A204.1 (cell line): Measurements from ENCODE around the gene CD248.
A peak's percentile ranks its signal among the peaks of the same experiment; 100 is the strongest.

Experiments
- FAIRE-seq: peaks from 2 replicates; lab custom pipeline; 2012; peaks lifted over from hg19 to GRCh38; lab: Jason Lieb, UNC

The CD248 gene

DNA sequence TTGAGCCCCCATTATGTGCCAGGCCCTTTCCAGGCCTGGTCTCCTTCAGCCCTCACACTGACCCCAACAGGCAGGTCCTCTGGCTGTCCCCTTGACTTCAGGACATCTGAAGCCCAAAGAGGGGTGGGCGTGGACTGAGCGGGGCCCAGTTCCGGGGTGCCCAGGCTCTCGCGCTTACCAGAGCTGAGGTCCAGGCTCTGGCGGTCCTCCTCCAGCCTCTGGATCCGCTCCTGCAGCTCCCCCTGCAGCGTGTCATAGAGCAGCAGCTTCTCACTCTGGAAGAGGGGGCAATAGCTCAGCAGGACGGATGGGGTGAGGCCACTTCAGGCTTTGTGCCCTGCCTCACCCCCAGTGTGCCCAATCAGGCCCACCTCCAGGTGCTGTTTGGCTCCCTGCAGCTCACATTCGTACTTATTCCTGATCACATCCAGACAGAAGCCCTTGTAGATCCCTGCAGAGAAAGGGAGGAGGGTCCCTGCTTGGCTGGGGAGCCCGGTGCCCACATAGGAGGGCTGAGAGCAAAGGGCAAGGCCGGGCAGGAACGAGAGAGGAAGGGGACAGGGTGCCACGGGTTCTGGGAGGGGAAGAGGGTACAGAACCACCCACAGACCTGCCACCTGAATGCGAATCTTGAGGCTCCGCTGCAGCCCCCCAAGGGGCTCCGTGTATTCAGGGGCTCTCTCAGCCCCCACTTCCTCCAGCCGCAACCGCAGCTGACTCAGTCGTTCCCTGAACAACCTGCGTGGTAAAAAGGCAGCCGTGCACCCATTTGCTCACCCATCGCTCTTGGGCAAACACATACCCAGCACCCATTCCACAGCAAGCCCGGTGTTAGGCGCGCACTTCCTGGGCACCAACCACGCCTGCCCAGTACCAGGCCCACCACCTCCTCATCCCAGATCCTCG lies 24.0 kb upstream of the CD248 start:
- FAIRE-seq: no peak

DNA sequence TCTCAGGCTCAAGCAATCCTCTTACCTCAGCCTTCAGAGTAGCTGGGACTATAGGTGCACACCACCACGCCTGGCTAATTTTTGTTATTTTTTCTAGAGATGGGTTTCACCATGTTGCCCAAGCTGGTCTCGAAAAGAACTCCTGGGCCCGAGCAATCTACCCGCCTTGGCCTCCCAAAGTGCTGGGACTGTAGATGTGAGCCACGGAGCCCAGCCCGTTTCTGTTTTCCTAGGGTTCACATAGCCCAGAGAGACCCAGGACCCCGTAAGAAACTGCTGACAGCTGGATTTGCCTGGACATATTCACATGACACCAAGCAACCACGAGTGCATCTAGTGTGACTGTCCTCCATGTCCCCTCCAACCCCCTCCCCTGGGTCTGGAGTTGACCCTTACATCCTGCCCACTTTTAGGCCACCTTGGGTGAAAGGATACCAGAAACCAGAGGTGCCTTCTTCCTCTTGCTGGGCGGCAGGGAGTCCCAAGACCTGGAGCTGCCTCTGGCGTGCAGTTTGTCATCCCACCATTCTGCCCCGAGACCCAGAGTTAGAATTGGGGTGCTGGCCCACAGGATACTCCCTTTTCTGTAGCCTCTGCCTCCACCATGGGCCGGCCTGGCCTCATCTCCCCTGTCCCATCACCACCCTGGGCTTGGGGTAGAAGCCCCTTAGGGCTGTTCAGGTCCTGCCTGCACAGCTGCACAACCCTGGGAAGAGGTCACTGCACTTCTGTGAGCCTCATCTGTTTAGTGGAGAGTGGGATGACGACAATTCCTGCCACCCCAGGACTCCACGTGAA lies 23.0 kb upstream of the CD248 start:
- FAIRE-seq: no peak

DNA sequence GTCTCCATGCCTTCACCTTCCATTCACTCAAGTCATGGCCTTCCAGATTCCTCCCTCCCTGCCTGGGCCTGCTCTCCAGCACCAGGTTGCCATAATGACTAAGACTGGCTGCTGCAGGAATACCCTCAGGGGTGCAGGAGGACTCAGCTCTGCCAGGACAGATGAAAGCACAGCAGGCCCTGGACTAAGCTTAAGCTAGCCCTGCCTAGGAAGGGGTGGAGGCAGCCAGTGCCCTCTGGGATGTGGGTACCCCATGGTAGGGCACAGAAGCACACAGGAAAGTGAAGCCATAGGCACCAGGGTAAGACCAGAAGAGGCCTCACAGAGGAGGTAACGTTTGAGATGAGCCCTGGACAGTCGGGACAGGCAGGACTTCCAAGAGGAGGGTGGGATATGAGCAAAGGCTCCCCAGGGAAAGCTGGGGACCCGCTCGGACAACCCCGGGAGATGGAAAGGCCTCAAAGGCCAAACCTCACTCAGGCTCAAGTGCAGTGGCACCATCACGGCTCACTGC lies 22.4 kb upstream of the CD248 start:
- no peak for FAIRE-seq

- no peak for FAIRE-seq
These were observed 21.7 kb upstream of the CD248 start for GRCh38 chr11:66338276-66339161.

- FAIRE-seq: no peak
These were observed 20.5 kb upstream of the CD248 start for GRCh38 chr11:66337103-66337899.

- peak; percentile 92 for FAIRE-seq
These were observed 19.6 kb upstream of the CD248 start, which contains the start of gene RIN1 for GRCh38 chr11:66336234-66337102. RIN1 (minus strand) TSS chr11:66336434; CDS start chr11:66336402, 32 bp downstream.

DNA sequence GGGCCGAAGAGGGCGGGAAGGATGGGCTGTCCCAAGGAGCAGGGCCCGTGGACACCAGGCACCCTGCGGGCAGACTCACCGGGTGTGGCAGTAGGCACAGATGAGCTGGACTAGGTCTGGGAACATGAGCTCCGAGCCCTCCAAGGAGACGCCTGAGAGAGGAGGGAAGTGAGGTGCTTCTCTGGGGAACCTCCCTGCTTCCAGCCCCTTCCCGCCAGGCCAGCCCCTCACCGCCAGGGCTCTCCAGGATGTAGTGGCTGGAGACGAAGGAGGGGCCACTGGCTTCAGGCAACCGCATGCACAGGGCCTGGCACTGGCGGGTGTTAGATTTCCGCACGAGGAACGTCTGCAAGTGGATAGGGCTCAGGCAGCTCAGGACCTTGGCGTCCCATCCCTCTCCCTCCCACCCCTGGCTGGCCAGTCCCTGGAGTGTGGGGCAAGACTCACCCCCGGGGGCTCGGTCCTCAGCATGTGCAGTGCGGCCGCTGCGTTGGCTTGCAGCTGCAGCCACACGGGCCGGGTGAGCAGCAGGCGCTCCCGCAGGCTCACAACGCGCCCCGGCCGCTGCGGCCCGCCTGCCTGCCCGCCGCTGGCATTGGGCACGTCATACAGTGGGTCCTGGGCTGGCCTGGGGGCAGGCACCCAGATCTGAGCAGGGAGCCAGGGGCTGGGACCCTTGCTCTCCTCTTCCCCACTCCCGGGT lies 18.8 kb upstream of the CD248 start:
- no peak for FAIRE-seq

DNA sequence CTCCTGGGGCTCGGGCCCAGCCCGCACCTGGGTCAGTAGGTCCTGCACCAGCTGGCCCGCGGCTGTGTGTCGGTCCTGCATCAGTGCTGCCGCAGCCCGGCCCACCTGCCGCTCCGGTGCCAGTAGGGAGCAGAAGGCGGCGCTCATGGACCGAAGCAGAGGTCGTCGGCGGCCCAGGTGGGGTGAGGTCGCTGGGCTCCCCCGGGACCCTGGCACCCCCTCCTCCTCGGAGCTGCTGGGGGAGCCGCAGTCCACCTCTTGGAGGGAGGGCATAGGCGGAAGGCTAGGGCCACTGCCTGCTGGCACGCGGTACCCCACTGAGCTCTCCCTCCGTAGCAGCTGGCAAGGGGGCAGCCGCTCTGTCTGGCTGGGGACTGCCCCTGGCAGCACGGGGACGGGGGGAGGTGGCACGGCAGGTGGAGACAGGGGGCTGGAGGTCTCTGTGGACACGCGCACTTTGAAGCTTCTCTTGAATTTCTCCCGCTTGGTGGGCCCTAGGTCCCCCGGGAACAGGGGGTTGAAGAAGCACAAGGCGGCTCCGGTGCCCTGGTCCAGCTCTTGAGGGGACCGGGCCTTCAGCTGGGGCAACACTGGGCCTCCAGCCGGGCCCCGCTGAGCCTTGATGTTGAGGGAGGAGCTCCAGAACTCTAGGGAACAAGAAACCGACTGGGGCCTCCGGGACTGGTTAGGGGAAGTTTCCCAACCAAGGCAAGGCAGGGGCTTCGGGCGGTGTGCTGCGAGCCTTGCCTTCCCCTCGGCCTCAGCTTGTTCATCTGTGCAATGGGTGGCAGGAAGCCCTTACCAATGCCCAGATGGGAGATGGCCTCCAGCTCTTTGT lies 18.0 kb upstream of the CD248 start:
- no peak for FAIRE-seq

- no peak for FAIRE-seq
These were observed 17.2 kb upstream of the CD248 start for GRCh38 chr11:66333896-66334604.

- FAIRE-seq: no peak
These were observed 16.5 kb upstream of the CD248 start for GRCh38 chr11:66333220-66333877.

DNA sequence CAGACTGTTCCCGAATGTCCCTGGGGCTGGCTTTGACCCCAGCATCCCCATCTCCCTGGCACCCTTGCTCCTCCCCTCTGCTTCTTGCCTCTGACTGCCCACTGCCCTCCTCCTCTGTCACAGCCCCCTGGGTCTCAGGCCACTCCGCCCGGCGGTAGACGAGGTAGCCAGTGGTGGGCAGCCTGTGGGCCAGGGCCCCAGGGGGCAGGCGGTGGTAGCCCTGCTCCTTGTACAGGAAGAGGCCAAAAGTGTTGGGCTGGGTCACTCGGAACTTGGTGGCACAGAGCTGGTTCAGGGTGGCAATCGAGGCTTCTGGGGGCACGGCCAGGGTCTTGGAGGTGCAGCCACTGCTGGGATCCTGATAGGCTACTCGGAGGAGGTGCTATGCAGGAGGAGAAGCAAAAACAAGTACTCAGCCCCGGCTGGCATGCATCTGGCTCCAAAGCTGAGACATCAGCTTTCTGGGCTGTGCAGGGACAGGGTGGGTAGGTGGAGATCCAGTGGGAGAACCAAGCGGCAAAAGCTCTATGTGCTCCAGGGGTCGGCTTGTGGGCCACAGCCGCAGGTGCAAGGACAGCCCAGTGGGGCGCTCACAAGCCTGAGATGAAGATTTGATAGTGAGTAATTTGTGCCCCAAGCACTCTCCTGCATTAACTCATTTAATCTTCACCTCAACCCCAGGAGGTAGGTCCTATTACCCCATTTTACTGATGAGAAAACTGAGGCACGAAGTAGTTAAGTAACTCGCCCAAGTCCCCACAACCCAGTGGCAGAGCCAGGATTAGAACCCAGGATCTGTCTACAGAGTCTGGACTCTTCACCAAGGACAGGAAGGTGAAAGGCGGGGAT lies 15.8 kb upstream of the CD248 start:
- no peak for FAIRE-seq

- FAIRE-seq: no peak
These were observed 14.9 kb upstream of the CD248 start for GRCh38 chr11:66331542-66332370.

- no peak for FAIRE-seq
These were observed 14.1 kb upstream of the CD248 start for GRCh38 chr11:66330931-66331330.

DNA sequence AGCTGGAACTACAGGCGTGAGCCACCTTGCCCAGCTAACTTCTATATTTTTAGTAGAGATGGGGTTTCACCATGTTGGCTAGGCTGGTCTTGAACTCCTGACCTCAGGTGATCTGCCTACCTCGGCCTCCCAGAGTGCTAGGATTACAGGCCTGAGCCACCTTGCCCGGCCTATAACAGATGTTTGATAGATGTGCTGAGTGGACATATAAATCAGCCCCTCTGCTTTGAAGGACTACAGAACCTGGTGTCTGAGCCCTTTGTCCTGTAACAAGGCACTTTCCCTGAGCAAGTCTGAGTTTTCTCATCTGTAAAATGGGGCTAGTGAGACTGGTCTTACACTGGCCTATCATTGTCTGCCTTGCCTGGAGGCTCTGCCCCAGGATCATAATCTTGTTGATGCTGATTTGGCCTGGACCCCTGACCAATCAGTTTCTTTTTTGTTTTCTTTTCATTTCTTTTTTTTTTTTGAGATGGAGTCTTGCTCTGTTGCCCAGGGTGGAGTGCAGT lies 12.4 kb upstream of the CD248 start:
- no peak for FAIRE-seq
